GM21447 (cell line): ENCODE results near the gene CDK12.

Source experiments
- ATAC-seq: cut with Tn5 transposase; IDR thresholded peaks from one replicate; pipeline ENCODE4 v1.9.1; 2021; ENCODE audit not compliant: unreplicated experiment

CDK12 gene

DNA sequence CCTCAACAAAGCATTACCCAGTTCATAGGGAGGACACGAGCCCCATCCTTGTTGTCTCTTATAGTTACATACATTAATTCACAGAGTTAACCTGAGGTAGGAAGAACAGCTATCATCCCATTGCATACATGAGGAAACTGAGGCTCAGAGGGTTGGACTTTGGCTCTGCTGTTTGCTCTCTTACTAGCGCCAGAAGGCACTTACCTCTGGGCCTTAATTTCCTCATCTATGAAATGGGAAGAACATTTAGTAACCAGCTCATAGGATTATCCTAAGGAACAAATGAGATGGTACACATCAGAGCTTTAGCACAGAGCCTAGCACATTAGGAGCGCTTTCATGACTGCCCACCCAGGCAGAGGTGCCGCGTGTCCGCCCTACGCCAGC, 118.8 kb downstream of the CDK12 start:
- no peak for ATAC-seq

DNA sequence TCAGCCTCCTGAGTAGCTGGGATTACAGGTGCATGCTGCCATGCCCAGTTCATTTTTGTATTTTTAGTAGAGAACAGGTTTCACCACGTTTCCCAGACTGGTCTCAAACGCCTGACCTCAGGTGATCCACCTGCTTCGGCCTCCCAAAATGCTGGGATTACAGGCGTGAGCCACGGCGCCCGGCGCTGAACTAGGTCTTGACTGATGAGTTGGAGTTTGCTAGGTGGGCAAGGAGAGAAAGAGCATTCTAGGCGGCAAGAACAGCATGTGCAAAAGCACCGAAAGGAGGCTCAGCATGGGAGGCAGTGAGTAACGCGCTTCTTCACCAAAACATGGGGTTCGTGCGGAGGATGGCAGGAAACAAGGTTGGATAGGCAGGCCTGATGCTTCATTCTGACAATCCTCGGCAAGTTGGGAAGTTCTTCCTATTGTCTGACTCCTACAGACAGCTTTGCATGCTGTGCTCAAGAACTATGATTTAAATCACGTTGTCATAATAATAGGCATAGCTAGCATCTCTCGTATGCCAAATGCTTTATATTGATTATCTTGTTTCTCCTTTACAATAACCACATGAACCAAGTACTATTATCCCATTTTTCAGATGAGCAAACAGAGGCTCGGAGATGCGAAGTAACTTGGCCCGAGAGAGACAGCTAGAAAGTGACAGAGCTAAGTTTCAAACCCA, 119.9 kb downstream of the CDK12 start:
- no peak for ATAC-seq

DNA sequence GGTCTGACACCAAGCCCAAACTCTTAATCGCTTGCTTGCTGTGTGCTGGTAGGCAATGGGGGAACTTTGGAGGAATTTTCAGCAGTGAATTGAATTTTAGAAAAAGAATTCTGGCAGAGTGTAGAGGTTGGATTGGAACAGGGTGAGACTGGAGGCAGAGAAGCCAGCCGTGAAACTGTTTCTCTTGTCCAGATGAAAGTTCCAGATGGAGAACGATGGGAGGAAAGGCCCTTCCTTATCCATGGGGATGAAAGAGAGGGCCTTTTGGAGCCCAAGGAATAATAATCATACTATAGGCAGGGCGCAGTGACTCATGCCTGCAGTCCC, 120.4 kb downstream of the CDK12 start:
- ATAC-seq: no peak

DNA sequence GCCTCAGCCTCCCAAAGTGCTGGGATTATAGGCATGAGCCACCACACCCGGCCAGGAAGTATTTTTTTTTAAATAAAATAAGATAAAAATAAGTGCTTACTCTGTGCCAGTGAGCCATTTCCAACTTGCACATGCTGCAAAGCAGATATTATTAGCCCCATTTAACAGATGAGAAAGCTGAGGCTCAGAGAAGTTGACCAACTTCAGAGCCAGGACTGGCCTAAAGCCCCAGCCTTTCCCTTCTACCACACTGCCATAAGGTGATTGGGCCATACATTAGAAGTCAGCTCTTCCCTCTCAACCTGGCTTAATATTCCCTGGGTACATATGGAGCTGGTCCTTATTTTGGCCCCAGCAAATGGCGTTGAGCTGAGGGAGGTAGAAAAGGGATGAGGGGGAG, 121.4 kb downstream of the CDK12 start:
- ATAC-seq: no peak
